SK-N-SH (cell line): ENCODE measurements around the gene GPN3.

Source experiments
- EZH2phosphoT487 ChIP-seq: fragments of 200-600 bp; sonication (generic); IDR thresholded peaks from 2 replicates; pipeline ENCODE4 v1.6.1; 2017; ENCODE audit warnings: low read depth, mixed run types, mild to moderate bottlenecking, antibody characterized with exemption, moderate library complexity, borderline replicate concordance
- FOXJ3 ChIP-seq: sonication (generic); formaldehyde crosslinking; IDR thresholded peaks from 2 replicates; pipeline ENCODE4 v1.5.1; 2020; ENCODE audit warnings: mild to moderate bottlenecking, missing genetic modification reagents
- GATA2 ChIP-seq: sonication (generic); formaldehyde crosslinking; IDR thresholded peaks from 2 replicates; pipeline ENCODE4 v1.5.0; 2020; ENCODE audit warnings: mild to moderate bottlenecking, missing genetic modification reagents
- POLR2AphosphoS5 ChIP-seq: IDR thresholded peaks from 2 replicates; pipeline ENCODE4 v1.6.1; 2012; ENCODE audit warnings: low read depth, low read length
- TF ChIP-seq, protein P1 (sequence below): fragments of 200-600 bp; sonication (generic); IDR thresholded peaks from 2 replicates; pipeline ENCODE4 v1.6.1; 2017; ENCODE audit warnings: antibody characterized with exemption, mild to moderate bottlenecking, moderate library complexity

DNA sequence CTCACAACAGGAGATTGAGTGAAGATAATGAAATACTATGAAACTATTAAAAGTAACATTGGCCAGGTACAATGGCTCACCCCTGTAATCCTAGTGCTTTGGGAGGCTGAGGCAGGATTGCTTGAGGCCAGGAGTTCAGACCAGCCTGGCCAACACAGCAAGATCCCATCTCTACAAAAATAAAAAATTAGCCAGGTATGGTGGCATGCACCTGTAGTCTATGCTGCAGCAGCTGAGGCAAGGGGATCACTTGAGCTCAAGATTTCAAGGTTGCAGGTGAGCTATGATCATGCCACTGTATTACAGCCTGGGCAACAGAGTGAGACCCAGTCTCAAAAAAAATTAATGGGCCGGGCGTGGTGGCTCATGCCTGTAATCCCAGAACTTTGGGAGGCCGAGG lies 48.9 kb upstream of the GPN3 start:
- TF ChIP-seq, protein P1, sequence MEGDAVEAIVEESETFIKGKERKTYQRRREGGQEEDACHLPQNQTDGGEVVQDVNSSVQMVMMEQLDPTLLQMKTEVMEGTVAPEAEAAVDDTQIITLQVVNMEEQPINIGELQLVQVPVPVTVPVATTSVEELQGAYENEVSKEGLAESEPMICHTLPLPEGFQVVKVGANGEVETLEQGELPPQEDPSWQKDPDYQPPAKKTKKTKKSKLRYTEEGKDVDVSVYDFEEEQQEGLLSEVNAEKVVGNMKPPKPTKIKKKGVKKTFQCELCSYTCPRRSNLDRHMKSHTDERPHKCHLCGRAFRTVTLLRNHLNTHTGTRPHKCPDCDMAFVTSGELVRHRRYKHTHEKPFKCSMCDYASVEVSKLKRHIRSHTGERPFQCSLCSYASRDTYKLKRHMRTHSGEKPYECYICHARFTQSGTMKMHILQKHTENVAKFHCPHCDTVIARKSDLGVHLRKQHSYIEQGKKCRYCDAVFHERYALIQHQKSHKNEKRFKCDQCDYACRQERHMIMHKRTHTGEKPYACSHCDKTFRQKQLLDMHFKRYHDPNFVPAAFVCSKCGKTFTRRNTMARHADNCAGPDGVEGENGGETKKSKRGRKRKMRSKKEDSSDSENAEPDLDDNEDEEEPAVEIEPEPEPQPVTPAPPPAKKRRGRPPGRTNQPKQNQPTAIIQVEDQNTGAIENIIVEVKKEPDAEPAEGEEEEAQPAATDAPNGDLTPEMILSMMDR: no peak
- TF ChIP-seq POLR2AphosphoS5 (no peak), FOXJ3 (CRISPR knock-in tag) (no peak), GATA2 (no peak), EZH2phosphoT487 (no peak)
